IMR-90 (cell line): ENCODE data around the gene PMF1. TPM values are rescaled to one million over a fixed set of nuclear protein-coding genes. Genes with fewer than 3 reads are reported as not detected.

ENCODE experiments used
- ATAC-seq: fragments of 200-7000 bp; cut with Tn5 transposase; 2 replicates; pipeline ENCODE4 v1.9.1; 2020; ENCODE audit warnings: low read depth, mild to moderate bottlenecking, moderate library complexity
- Bru-seq: library from RNA; stranded (reverse); fragments of 400-500 nt; gene quantifications from one replicate; lab custom pipeline; 2021; lab: Mats Ljungman, UMichigan
- BruChase-seq, 2 experiments: library from RNA; stranded (reverse); fragments of 400-500 nt; gene quantifications; one replicate each; lab custom pipeline; 2021; lab: Mats Ljungman, UMichigan
- BruUV-seq: library from RNA; stranded (reverse); fragments of 400-500 nt; replicated peaks from 2 replicates; lab custom pipeline; 2021; lab: Mats Ljungman, UMichigan
- CTCF ChIA-PET: fragments of 300-600 bp; formaldehyde crosslinking; extraction: SDS; loops from one replicate; lab custom pipeline; 2021; ENCODE audit warnings: antibody characterized with exemption; lab: Yijun Ruan, JAX
- POLR2A ChIA-PET: fragments of 300-600 bp; sonication (Branson Sonifier 250); formaldehyde crosslinking; loops from one replicate; lab custom pipeline; 2022; ENCODE audit warnings: antibody characterized with exemption; ENCODE audit not compliant: unreplicated experiment; lab: Charles Lee
- DNase-seq: peaks from one replicate; pipeline ENCODE4 v3.0.0; 2013
- H2AFZ ChIP-seq: replicated peaks from 2 replicates; pipeline ENCODE3; 2013; ENCODE audit warnings: low read length, mild to moderate bottlenecking; ENCODE audit not compliant: poor library complexity
- H2AK5ac ChIP-seq: 2 replicates; pipeline ENCODE4 v1.6.1; 2013; ENCODE audit warnings: low read depth, low read length, inconsistent platforms
- H2AK9ac ChIP-seq: replicated peaks from 2 replicates; pipeline ENCODE3; 2013; ENCODE audit warnings: mild to moderate bottlenecking, low read depth, low read length, moderate library complexity; ENCODE audit not compliant: poor library complexity
- H2BK120ac ChIP-seq: 2 replicates; pipeline ENCODE4 v1.6.1; 2013; ENCODE audit warnings: low read depth, low read length, inconsistent platforms
- H2BK15ac ChIP-seq: 3 replicates; pipeline ENCODE4 v1.6.1; 2013; ENCODE audit warnings: low read depth, low read length, inconsistent platforms
- H2BK20ac ChIP-seq: 2 replicates; pipeline ENCODE4 v1.6.1; 2013; ENCODE audit warnings: low read depth, mild to moderate bottlenecking, inconsistent platforms, low read length, moderate library complexity
- H2BK5ac ChIP-seq: 2 replicates; pipeline ENCODE4 v1.6.1; 2013; ENCODE audit warnings: mild to moderate bottlenecking, low read depth, low read length, inconsistent platforms; ENCODE audit not compliant: poor library complexity, severe bottlenecking
- H3K14ac ChIP-seq: replicated peaks from 2 replicates; pipeline ENCODE4 v1.6.1; 2013; ENCODE audit warnings: low read depth, low read length, inconsistent platforms
- H3K18ac ChIP-seq: 2 replicates; pipeline ENCODE4 v1.6.1; 2013; ENCODE audit warnings: low read depth, low read length, control low read depth
- H3K23ac ChIP-seq: 2 replicates; pipeline ENCODE4 v1.6.1; 2013; ENCODE audit warnings: low read depth, low read length, inconsistent platforms
- H3K27ac ChIP-seq: 2 replicates; pipeline ENCODE4 v1.5.1; 2013; ENCODE audit warnings: mild to moderate bottlenecking, control low read depth, low read length; ENCODE audit not compliant: insufficient read depth
- H3K27me3 ChIP-seq: 2 replicates; pipeline ENCODE4 v1.6.1; 2013; ENCODE audit warnings: low read length; ENCODE audit not compliant: control insufficient read depth, insufficient read depth
- H3K36me3 ChIP-seq: 2 replicates; pipeline ENCODE4 v1.6.1; 2013; ENCODE audit warnings: low read length, mixed read lengths; ENCODE audit not compliant: control insufficient read depth, insufficient read depth
- H3K4ac ChIP-seq: 2 replicates; pipeline ENCODE4 v1.6.1; 2013; ENCODE audit warnings: low read depth, low read length, inconsistent platforms
- H3K4me1 ChIP-seq: 2 replicates; pipeline ENCODE4 v1.6.1; 2013; ENCODE audit warnings: low read length, mixed read lengths; ENCODE audit not compliant: control insufficient read depth, insufficient read depth
- H3K4me2 ChIP-seq: 2 replicates; pipeline ENCODE4 v1.6.1; 2013; ENCODE audit warnings: low read depth, mild to moderate bottlenecking, control low read depth, low read length, moderate library complexity
- H3K4me3 ChIP-seq: 2 replicates; pipeline ENCODE4 v1.5.1; 2013; ENCODE audit warnings: low read depth, mild to moderate bottlenecking, control low read depth, low read length, moderate library complexity; ENCODE audit not compliant: insufficient read depth
- H3K56ac ChIP-seq: 2 replicates; pipeline ENCODE4 v1.6.1; 2013; ENCODE audit warnings: low read length, inconsistent platforms; ENCODE audit not compliant: insufficient read depth; ENCODE audit errors: extremely low read depth
- H3K79me1 ChIP-seq, 2 experiments: 2 replicates each; pipeline ENCODE4 v1.6.1; 2013; ENCODE audit warnings: low read length in 2 of 2, inconsistent platforms in 1 of 2, low read depth in 1 of 2
- H3K9ac ChIP-seq: 2 replicates; pipeline ENCODE4 v1.6.1; 2013; ENCODE audit warnings: low read depth, low read length, control low read depth
- H3K9me1 ChIP-seq: 2 replicates; pipeline ENCODE4 v1.6.1; 2013; ENCODE audit warnings: low read length, inconsistent platforms; ENCODE audit not compliant: insufficient read depth
- H3K9me3 ChIP-seq: 2 replicates; pipeline ENCODE4 v1.6.1; 2013; ENCODE audit warnings: low read length; ENCODE audit not compliant: control insufficient read depth, insufficient read depth
- H4K20me1 ChIP-seq: 2 replicates; pipeline ENCODE4 v1.6.1; 2013; ENCODE audit warnings: low read length, inconsistent platforms; ENCODE audit not compliant: insufficient read depth
- H4K5ac ChIP-seq: 2 replicates; pipeline ENCODE4 v1.6.1; 2013; ENCODE audit warnings: mild to moderate bottlenecking, low read depth, low read length, control low read depth
- H4K8ac ChIP-seq, 2 experiments: 2 replicates each; pipeline ENCODE4 v1.6.1; 2013; ENCODE audit warnings: low read depth in 2 of 2, low read length in 2 of 2, control low read depth in 1 of 2, inconsistent platforms in 1 of 2
- H4K91ac ChIP-seq: 2 replicates; pipeline ENCODE4 v1.6.1; 2013; ENCODE audit warnings: low read depth, low read length, inconsistent platforms; ENCODE audit not compliant: insufficient read depth
- BHLHE40 ChIP-seq: fragments of 150-350 bp; IDR thresholded peaks from 2 replicates; pipeline ENCODE4 v1.6.1; 2016; ENCODE audit warnings: mild to moderate bottlenecking, low read depth, low read length
- CEBPB ChIP-seq: IDR thresholded peaks from 2 replicates; pipeline ENCODE4 v1.6.1; 2012; ENCODE audit warnings: low read depth, low read length, improper control_type of control experiment
- FOS ChIP-seq: fragments of 150-350 bp; IDR thresholded peaks from 2 replicates; pipeline ENCODE4 v1.6.1; 2016; ENCODE audit warnings: low read depth, low read length
- MAFK ChIP-seq: IDR thresholded peaks from 2 replicates; pipeline ENCODE4 v1.6.1; 2012; ENCODE audit warnings: low read depth, low read length, improper control_type of control experiment
- MAZ ChIP-seq: IDR thresholded peaks from 2 replicates; pipeline ENCODE4 v1.6.1; 2012; ENCODE audit warnings: low read depth, mild to moderate bottlenecking, low read length, improper control_type of control experiment, moderate library complexity, borderline replicate concordance
- MXI1 ChIP-seq: IDR thresholded peaks from 2 replicates; pipeline ENCODE4 v1.6.1; 2012; ENCODE audit warnings: low read depth, mild to moderate bottlenecking, low read length, moderate library complexity, borderline replicate concordance
- POLR2A ChIP-seq: IDR thresholded peaks from 2 replicates; pipeline ENCODE4 v1.6.1; 2012; ENCODE audit warnings: mild to moderate bottlenecking, low read depth, low read length
- RCOR1 ChIP-seq: IDR thresholded peaks from 2 replicates; pipeline ENCODE4 v1.6.1; 2012; ENCODE audit warnings: mild to moderate bottlenecking, low read length, improper control_type of control experiment; ENCODE audit not compliant: insufficient replicate concordance
- WGBS, 2 experiments: methylation state at CpG; one replicate each; pipeline versions ENCODE4 v1.1.5 to v1.1.7; 2013; ENCODE audit warnings: missing lambda C conversion rate in 2 of 2; ENCODE audit not compliant: insufficient read length in 1 of 2; ENCODE audit errors: extremely low coverage in 2 of 2; 5-methylcytosine and 5-hydroxymethylcytosine counted together
- dilution Hi-C: fragments of 300-500 bp; cut with HindIII; formaldehyde crosslinking; loops from one replicate; pipeline ENCODE4 v1.14.3; 2018; ENCODE audit warnings: low sequenced_read_pairs; ENCODE audit not compliant: unreplicated experiment
- in situ Hi-C: fragments of 300-500 bp; cut with MboI; formaldehyde crosslinking; loops from 3 replicates; pipeline ENCODE4 v1.14.3; 2019; ENCODE audit warnings: low sequenced_read_pairs, inconsistent platforms, mixed read lengths
- intact Hi-C: fragments of 100-400 bp; cut with micrococcal nuclease; formaldehyde crosslinking; loops from 2 replicates; pipeline ENCODE4 v1.10.0; 2022
- long read RNA-seq: library from polyadenylated mRNA; unstranded; transcript quantifications from one replicate; pipeline ENCODE4 v2.0.0, GENCODE V29; 2021; ENCODE audit not compliant: unreplicated experiment
- polyA plus RNA-seq, 3 experiments: library from polyadenylated mRNA; depleted of rRNA; stranded (reverse); fragments of >200 nt; gene quantifications; 2 replicates each; pipeline ENCODE4 v1.2.3, GENCODE V29; 2012; ENCODE audit warnings: low replicate concordance in 1 of 3
- total RNA-seq: library from RNA; depleted of rRNA; stranded (reverse); fragments of >200 nt; gene quantifications from 2 replicates; pipeline ENCODE4 v1.2.3, GENCODE V29; 2012; rRNA removed
- TF ChIP-seq, protein P1 (sequence below): fragments of 150-350 bp; IDR thresholded peaks from 2 replicates; pipeline ENCODE4 v1.6.1; 2017; ENCODE audit warnings: mild to moderate bottlenecking, antibody characterized with exemption, low read length, low read depth

The PMF1 gene, protein sequence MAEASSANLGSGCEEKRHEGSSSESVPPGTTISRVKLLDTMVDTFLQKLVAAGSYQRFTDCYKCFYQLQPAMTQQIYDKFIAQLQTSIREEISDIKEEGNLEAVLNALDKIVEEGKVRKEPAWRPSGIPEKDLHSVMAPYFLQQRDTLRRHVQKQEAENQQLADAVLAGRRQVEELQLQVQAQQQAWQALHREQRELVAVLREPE
- total RNA-seq = 54.8 and 62.5 TPM in 2 replicates
- 73.4 and 74.9 TPM in 2 replicates for polyA plus RNA-seq (2012; rRNA removed)
- polyA plus RNA-seq (2012; cell fraction: cytosol; rRNA removed) = 69.8 and 110 TPM in 2 replicates
- polyA plus RNA-seq (2012; cell fraction: nucleus; rRNA removed; ENCODE audit: low replicate concordance) = 56.5 and 61.0 TPM in 2 replicates
- Bru-seq, nascent RNA = percentile 77 among the genes with signal in this experiment
- percentile 88 among the genes with signal in this experiment for BruChase-seq, experiment 1, labeled RNA remaining after a 6-hour chase
- percentile 82 among the genes with signal in this experiment for BruChase-seq, experiment 2, labeled RNA remaining after a 2-hour chase
- long read RNA-seq, transcript PMF1-202 (5 exons, 1,068 nt) = major isoform, 17 of 22 reads
- long read RNA-seq, partial matches to known transcripts = 3 of 22 reads
- long read RNA-seq, other reads (novel, unspliced or antisense) = 2 of 22 reads

DNA sequence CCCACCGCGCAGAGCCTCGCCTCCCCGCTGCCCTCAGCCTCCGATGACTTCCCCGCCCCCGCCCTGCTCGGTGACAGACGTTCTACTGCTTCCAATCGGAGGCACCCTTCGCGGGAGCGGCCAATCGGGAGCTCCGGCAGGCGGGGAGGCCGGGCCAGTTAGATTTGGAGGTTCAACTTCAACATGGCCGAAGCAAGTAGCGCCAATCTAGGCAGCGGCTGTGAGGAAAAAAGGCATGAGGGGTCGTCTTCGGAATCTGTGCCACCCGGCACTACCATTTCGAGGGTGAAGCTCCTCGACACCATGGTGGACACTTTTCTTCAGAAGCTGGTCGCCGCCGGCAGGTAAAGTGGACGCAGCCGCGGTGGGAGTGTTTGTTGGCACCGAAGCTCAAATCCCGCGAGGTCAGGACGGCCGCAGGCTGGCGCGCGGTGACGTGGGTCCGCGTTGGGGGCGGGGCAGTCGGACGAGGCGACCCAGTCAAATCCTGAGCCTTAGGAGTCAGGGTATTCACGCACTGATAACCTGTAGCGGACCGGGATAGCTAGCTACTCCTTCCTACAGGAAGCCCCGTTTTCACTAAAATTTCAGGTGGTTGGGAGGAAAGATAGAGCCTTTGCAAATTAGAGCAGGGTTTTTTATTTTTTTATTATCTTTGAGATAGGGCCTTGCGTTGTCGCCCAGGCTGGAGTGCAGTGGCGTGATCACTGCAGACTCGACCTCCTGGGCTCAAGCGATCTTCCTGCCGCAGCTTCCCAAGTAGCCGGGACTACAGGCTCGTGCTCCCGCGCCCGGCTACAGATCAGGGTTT is at the start of gene PMF1:
PMF1 (plus strand) TSS at position 175 of the 811 bp plus-strand sequence; CDS start at position 184, 9 bp downstream.
- dilution Hi-C loops = no loop called here
- H2BK120ac ChIP-seq = peak within 1 kb of the TSS; percentile 88
- peak within 1 kb of the TSS; percentile 95 for H3K56ac ChIP-seq
- H3K23ac ChIP-seq = peak within 1 kb of the TSS; percentile 88
- H3K4me1 ChIP-seq = 0 out of 2 replicates have a peak, but pooled peaks cover 2% of the 10 kb centered on the region
- H2AFZ ChIP-seq = peak within 1 kb of the TSS; percentile 99
- H3K9me1 ChIP-seq = 0 out of 2 replicates have a peak, but pooled peaks cover 5% of the 10 kb centered on the region
- peak within 1 kb of the TSS; percentile 96 for H2BK5ac ChIP-seq
- peak within 1 kb of the TSS; percentile 84 for H2AK9ac ChIP-seq
- intact Hi-C loops = no loop called here
- peak within 1 kb of the TSS; percentile 97 for H4K5ac ChIP-seq
- H3K9ac ChIP-seq = peak within 1 kb of the TSS; percentile 94
- ChIA-PET POLR2A (interaction anchor here (0.7 to 1.9 kb wide), 7 partner anchors 8 to 91 kb away, joined by 3 to 16 read pairs (median 3); partner anchors contain the start of genes SLC25A44 and SMG5), CTCF (interaction anchor here (1.0 to 1.6 kb wide), 5 partner anchors 12 to 116 kb away, joined by 3 to 11 read pairs (median 4); no protein-coding TSS in a partner anchor)
- peak within 1 kb of the TSS; percentile 93 for H3K27ac ChIP-seq
- peak; percentile 94 for DNase-seq
- H3K36me3 ChIP-seq = peaks cover 14% of the 10 kb centered on the region
- peak; percentile 99 for ATAC-seq
- H4K8ac ChIP-seq = peak within 1 kb of the TSS; percentile 34 to 98
- no peaks in the 10 kb centered on the region for H4K20me1 ChIP-seq
- peak within 1 kb of the TSS; percentile 32; the same call in 1 of the 2 replicates for H2AK5ac ChIP-seq
- peak within 1 kb of the TSS; percentile 74 for H3K4me3 ChIP-seq
- H3K4ac ChIP-seq = peak within 1 kb of the TSS; percentile 96
- in situ Hi-C loops = loop anchor here (5.0 kb wide), 1 partner anchor 51 kb away; no protein-coding TSS in a partner anchor
- H3K79me1 ChIP-seq = peaks cover 12 to 37% of the 10 kb centered on the region in 2 experiments
- H2BK15ac ChIP-seq = peak within 1 kb of the TSS; percentile 55; the same call in 1 of the 3 replicates
- peak within 1 kb of the TSS; percentile 86 for H3K4me2 ChIP-seq
- 1% methylated on average over 32 of the region's 61 CpGs; no CpG with 5 or more reads in 1 of the 2 experiments for WGBS, 2 experiments
- BruUV-seq = TSS peak; percentile 17
- H4K91ac ChIP-seq = peak within 1 kb of the TSS; percentile 94
- TF ChIP-seq RCOR1 (no peak), CEBPB (no peak), POLR2A (peak; percentile 89), BHLHE40 (0 out of 2 replicates have a peak, but pooled peaks have one; percentile 2), FOS (peak; percentile 59; the same call in 1 of the 2 replicates), MXI1 (peak; percentile 30; the same call in 1 of the 2 replicates), MAFK (no peak), MAZ (peak; percentile 14; the same call in 1 of the 2 replicates)
- TF ChIP-seq, protein P1, sequence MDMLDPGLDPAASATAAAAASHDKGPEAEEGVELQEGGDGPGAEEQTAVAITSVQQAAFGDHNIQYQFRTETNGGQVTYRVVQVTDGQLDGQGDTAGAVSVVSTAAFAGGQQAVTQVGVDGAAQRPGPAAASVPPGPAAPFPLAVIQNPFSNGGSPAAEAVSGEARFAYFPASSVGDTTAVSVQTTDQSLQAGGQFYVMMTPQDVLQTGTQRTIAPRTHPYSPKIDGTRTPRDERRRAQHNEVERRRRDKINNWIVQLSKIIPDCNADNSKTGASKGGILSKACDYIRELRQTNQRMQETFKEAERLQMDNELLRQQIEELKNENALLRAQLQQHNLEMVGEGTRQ = 0 out of 2 replicates have a peak, but pooled peaks have one; percentile 5
- no peaks in the 10 kb centered on the region for H3K27me3 ChIP-seq
- no peaks in the 10 kb centered on the region for H3K9me3 ChIP-seq
- peak within 1 kb of the TSS; percentile 90 for H3K18ac ChIP-seq
- peak within 1 kb of the TSS; percentile 42; the same call in 1 of the 2 replicates for H2BK20ac ChIP-seq
- peak within 1 kb of the TSS; percentile 91 for H3K14ac ChIP-seq
